Liver (tissue), 9 donors: Measurements from ENCODE around the gene NEUROD4. TPM values are rescaled to one million over a fixed set of nuclear protein-coding genes. Genes with fewer than 3 reads are reported as not detected.

Experiments
- DNase-seq: peaks from one replicate; pipeline ENCODE4 v3.0.0-alpha.2; 2017; ENCODE audit warnings: low spot score
- H3K27ac ChIP-seq, 2 donors: one replicate each; pipeline ENCODE4 v1.7.0; 2013; ENCODE audit warnings: inconsistent platforms in 2 of 2, low read length in 2 of 2, control low read depth in 1 of 2, low read depth in 1 of 2, mild to moderate bottlenecking in 1 of 2
- H3K27me3 ChIP-seq, 4 donors: one replicate each; pipeline versions ENCODE4 v1.6.1 to v1.7.0; 2013; ENCODE audit warnings: low read length in 3 of 4, inconsistent platforms in 1 of 4, mild to moderate bottlenecking in 1 of 4, moderate library complexity in 1 of 4; ENCODE audit not compliant: control insufficient read depth in 4 of 4, insufficient read depth in 4 of 4
- H3K36me3 ChIP-seq, 4 donors: one replicate each; pipeline versions ENCODE4 v1.6.1 to v1.7.0; 2013; ENCODE audit warnings: low read length in 3 of 4, mild to moderate bottlenecking in 3 of 4, low read depth in 1 of 4, moderate library complexity in 1 of 4; ENCODE audit not compliant: control insufficient read depth in 4 of 4, insufficient read depth in 3 of 4
- H3K4me1 ChIP-seq, 4 donors: one replicate each; pipeline versions ENCODE4 v1.6.1 to v1.7.0; 2013; ENCODE audit warnings: low read length in 3 of 4, mild to moderate bottlenecking in 3 of 4, moderate library complexity in 1 of 4; ENCODE audit not compliant: control insufficient read depth in 4 of 4, insufficient read depth in 4 of 4
- H3K4me3 ChIP-seq, 3 donors: one replicate each; pipeline versions ENCODE4 v1.6.1 to v1.7.0; 2013; ENCODE audit warnings: low read length in 3 of 3, control low read depth in 1 of 3, low read depth in 1 of 3, mild to moderate bottlenecking in 1 of 3
- H3K9ac ChIP-seq, 2 donors: one replicate each; pipeline ENCODE4 v1.7.0; 2013; ENCODE audit warnings: low read length in 2 of 2, mild to moderate bottlenecking in 2 of 2, moderate library complexity in 2 of 2, control low read depth in 1 of 2, low read depth in 1 of 2
- H3K9me3 ChIP-seq, 4 donors: one replicate each; pipeline versions ENCODE4 v1.6.1 to v1.7.0; 2013; ENCODE audit warnings: low read length in 3 of 4; ENCODE audit not compliant: control insufficient read depth in 4 of 4
- EGR1 ChIP-seq, 2 donors: IDR thresholded peaks; 2 replicates each; pipeline ENCODE4 v1.6.1; 2016 to 2018; ENCODE audit warnings: antibody characterized with exemption in 2 of 2, low read depth in 2 of 2
- FOXA1 ChIP-seq: IDR thresholded peaks from 2 replicates; pipeline ENCODE4 v1.6.1; 2016; ENCODE audit warnings: antibody characterized with exemption
- FOXA2 ChIP-seq: IDR thresholded peaks from 2 replicates; pipeline ENCODE4 v1.6.1; 2016; ENCODE audit warnings: antibody characterized with exemption
- GABPA ChIP-seq, 2 donors: IDR thresholded peaks in 1 of 2; conservative IDR thresholded peaks in 1 of 2; 2 replicates each; pipeline ENCODE4 v1.6.1; 2016; ENCODE audit warnings: antibody characterized with exemption in 2 of 2, mild to moderate bottlenecking in 1 of 2, moderate library complexity in 1 of 2
- HNF4A ChIP-seq, 2 donors: conservative IDR thresholded peaks; 2 replicates each; pipeline ENCODE4 v1.6.1; 2016; ENCODE audit warnings: antibody characterized with exemption in 2 of 2, mild to moderate bottlenecking in 2 of 2
- HNF4G ChIP-seq: IDR thresholded peaks from 2 replicates; pipeline ENCODE4 v1.6.1; 2016; ENCODE audit warnings: antibody characterized with exemption
- JUND ChIP-seq, 2 donors: IDR thresholded peaks; 2 replicates each; pipeline ENCODE4 v1.6.1; 2016; ENCODE audit warnings: antibody characterized with exemption in 2 of 2
- NR2F2 ChIP-seq: IDR thresholded peaks from 2 replicates; pipeline ENCODE4 v1.6.1; 2016; ENCODE audit warnings: antibody characterized with exemption
- RAD21 ChIP-seq, 2 donors: IDR thresholded peaks; 2 replicates each; pipeline ENCODE4 v1.6.1; 2016; ENCODE audit warnings: antibody characterized with exemption in 2 of 2, mild to moderate bottlenecking in 2 of 2
- RXRA ChIP-seq, 2 donors: IDR thresholded peaks; 2 replicates each; pipeline ENCODE4 v1.6.1; 2017 to 2018; ENCODE audit warnings: antibody characterized with exemption in 2 of 2, mild to moderate bottlenecking in 1 of 2
- TAF1 ChIP-seq: conservative IDR thresholded peaks from 2 replicates; pipeline ENCODE4 v1.6.1; 2016; ENCODE audit warnings: antibody characterized with exemption, mild to moderate bottlenecking
- WGBS: extraction: QIAGEN DNeasy Blood & Tissue Kit; methylation state at CpG from one replicate; pipeline ENCODE4 v1.1.7; 2013; 5-methylcytosine and 5-hydroxymethylcytosine counted together
- polyA plus RNA-seq, 2 donors: library from polyadenylated mRNA; stranded (reverse) in 1 of 2; unstranded in 1 of 2; fragments of 200-250 nt in 1 of 2; fragments of >200 nt in 1 of 2; fragmentation: Nextera tagmentation in 1 of 2; extraction: Ambion mirVana in 1 of 2; gene quantifications; one replicate each; pipeline versions ENCODE4 v1.2.1 to v1.2.3, GENCODE V29; 2013 to 2015
- total RNA-seq, 2 donors: library from RNA; depleted of rRNA; stranded (reverse); fragments of >200 nt; gene quantifications; one replicate each; pipeline ENCODE4 v1.2.3, GENCODE V29; 2014
- TF ChIP-seq, protein P1 (sequence below): IDR thresholded peaks from 2 replicates; pipeline ENCODE4 v1.6.1; 2016; ENCODE audit warnings: antibody characterized with exemption
- TF ChIP-seq, protein P2 (sequence below): IDR thresholded peaks from 2 replicates; pipeline ENCODE4 v1.6.1; 2016; ENCODE audit warnings: antibody characterized with exemption
- TF ChIP-seq, protein P3 (sequence below): fragments of 150-350 bp; IDR thresholded peaks from 2 replicates; pipeline ENCODE4 v1.5.1; 2017; ENCODE audit warnings: improper control_type of control experiment, low read depth, low read length; ENCODE audit not compliant: missing input control
- TF ChIP-seq, protein P4 (sequence below): IDR thresholded peaks from 2 replicates; pipeline ENCODE4 v1.6.1; 2016; ENCODE audit warnings: antibody characterized with exemption, mild to moderate bottlenecking
- TF ChIP-seq, protein P5 (sequence below): IDR thresholded peaks from 2 replicates; pipeline ENCODE4 v1.6.1; 2016; ENCODE audit warnings: antibody characterized with exemption
- donor health status: healthy.
- donor health status: healthy.
- donor health status: healthy.
- donor health status: healthy.
- donor health status: healthy.

The NEUROD4 gene
- total and polyA plus RNA-seq, 4 donors, result not detected

DNA sequence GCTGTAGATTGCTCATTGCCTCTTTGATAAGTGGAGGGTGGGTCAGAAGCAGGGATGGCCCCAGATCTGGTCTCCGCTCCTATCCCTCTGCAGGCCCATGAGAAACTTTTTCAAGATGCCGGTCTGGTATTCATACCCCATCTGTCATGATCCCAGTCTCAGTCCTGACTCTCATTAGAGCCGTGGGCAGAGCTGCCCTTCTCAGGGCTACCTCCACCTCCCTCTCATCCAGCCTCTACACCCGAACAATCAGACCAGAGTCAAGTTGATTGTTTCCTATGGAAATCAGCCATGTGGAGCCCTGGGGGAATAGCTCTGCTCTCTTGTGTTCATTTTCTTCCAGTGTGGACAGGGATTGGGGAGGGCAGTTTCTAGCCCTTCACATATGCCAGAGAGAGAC lies 45.8 kb downstream of the NEUROD4 start:
- DNase-seq, result no peak
- Histone ChIP-seq H3K9ac (no peak overlapping the region), H3K36me3 (no peaks in the 10 kb centered on the region), H3K4me1 (no peaks in the 10 kb centered on the region), H3K27ac (no peak overlapping the region), H3K9me3 (no peaks in the 10 kb centered on the region), H3K27me3 (peaks cover 0 to 4% (median 0%) of the 10 kb centered on the region in 4 donors), H3K4me3 (no peak overlapping the region)
- no peak for TF ChIP-seq HNF4A (conservative IDR thresholded peaks at IDR 0.05)
- TF ChIP-seq JUND (IDR thresholded peaks at IDR 0.05), result no peak
- TF ChIP-seq RXRA (IDR thresholded peaks at IDR 0.05), result no peak
- TF ChIP-seq RAD21 (IDR thresholded peaks at IDR 0.05), result no peak
- TF ChIP-seq, protein P1, sequence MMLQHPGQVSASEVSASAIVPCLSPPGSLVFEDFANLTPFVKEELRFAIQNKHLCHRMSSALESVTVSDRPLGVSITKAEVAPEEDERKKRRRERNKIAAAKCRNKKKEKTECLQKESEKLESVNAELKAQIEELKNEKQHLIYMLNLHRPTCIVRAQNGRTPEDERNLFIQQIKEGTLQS, result no peak
- TF ChIP-seq, protein P2, sequence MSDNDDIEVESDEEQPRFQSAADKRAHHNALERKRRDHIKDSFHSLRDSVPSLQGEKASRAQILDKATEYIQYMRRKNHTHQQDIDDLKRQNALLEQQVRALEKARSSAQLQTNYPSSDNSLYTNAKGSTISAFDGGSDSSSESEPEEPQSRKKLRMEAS, result no peak
- TF ChIP-seq FOXA2, result no peak
- TF ChIP-seq, protein P3, sequence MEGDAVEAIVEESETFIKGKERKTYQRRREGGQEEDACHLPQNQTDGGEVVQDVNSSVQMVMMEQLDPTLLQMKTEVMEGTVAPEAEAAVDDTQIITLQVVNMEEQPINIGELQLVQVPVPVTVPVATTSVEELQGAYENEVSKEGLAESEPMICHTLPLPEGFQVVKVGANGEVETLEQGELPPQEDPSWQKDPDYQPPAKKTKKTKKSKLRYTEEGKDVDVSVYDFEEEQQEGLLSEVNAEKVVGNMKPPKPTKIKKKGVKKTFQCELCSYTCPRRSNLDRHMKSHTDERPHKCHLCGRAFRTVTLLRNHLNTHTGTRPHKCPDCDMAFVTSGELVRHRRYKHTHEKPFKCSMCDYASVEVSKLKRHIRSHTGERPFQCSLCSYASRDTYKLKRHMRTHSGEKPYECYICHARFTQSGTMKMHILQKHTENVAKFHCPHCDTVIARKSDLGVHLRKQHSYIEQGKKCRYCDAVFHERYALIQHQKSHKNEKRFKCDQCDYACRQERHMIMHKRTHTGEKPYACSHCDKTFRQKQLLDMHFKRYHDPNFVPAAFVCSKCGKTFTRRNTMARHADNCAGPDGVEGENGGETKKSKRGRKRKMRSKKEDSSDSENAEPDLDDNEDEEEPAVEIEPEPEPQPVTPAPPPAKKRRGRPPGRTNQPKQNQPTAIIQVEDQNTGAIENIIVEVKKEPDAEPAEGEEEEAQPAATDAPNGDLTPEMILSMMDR, result no peak
- TF ChIP-seq, protein P4, sequence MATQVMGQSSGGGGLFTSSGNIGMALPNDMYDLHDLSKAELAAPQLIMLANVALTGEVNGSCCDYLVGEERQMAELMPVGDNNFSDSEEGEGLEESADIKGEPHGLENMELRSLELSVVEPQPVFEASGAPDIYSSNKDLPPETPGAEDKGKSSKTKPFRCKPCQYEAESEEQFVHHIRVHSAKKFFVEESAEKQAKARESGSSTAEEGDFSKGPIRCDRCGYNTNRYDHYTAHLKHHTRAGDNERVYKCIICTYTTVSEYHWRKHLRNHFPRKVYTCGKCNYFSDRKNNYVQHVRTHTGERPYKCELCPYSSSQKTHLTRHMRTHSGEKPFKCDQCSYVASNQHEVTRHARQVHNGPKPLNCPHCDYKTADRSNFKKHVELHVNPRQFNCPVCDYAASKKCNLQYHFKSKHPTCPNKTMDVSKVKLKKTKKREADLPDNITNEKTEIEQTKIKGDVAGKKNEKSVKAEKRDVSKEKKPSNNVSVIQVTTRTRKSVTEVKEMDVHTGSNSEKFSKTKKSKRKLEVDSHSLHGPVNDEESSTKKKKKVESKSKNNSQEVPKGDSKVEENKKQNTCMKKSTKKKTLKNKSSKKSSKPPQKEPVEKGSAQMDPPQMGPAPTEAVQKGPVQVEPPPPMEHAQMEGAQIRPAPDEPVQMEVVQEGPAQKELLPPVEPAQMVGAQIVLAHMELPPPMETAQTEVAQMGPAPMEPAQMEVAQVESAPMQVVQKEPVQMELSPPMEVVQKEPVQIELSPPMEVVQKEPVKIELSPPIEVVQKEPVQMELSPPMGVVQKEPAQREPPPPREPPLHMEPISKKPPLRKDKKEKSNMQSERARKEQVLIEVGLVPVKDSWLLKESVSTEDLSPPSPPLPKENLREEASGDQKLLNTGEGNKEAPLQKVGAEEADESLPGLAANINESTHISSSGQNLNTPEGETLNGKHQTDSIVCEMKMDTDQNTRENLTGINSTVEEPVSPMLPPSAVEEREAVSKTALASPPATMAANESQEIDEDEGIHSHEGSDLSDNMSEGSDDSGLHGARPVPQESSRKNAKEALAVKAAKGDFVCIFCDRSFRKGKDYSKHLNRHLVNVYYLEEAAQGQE, result no peak
- no peak for TF ChIP-seq TAF1
- 81% methylated on average over 4 of the region's 4 CpGs for WGBS

GRCh38 chr12:55067701-55068100 lies 47.9 kb downstream of the NEUROD4 start:
- no peak for DNase-seq
- Histone ChIP-seq H3K9ac (no peak overlapping the region), H3K4me1 (no peaks in the 10 kb centered on the region), H3K27ac (no peak overlapping the region), H3K4me3 (no peak overlapping the region), H3K36me3 (no peaks in the 10 kb centered on the region), H3K9me3 (no peaks in the 10 kb centered on the region), H3K27me3 (peaks cover 0 to 4% (median 0%) of the 10 kb centered on the region in 4 donors)
- WGBS, result 72% methylated on average over 8 of the region's 8 CpGs
- TF ChIP-seq RXRA (IDR thresholded peaks at IDR 0.05) (no peak), TAF1 (no peak), EGR1 (IDR thresholded peaks at IDR 0.05; ENCODE audit: low read depth in 2 of 2) (no peak), HNF4G (no peak), FOXA1 (no peak), HNF4A (conservative IDR thresholded peaks at IDR 0.05) (no peak), GABPA (IDR thresholded peaks at IDR 0.05 in 1 of 2, conservative IDR thresholded peaks at IDR 0.05 in 1 of 2) (no peak), JUND (IDR thresholded peaks at IDR 0.05) (no peak), NR2F2 (no peak), RAD21 (IDR thresholded peaks at IDR 0.05) (no peak), FOXA2 (no peak)
- TF ChIP-seq, protein P5, sequence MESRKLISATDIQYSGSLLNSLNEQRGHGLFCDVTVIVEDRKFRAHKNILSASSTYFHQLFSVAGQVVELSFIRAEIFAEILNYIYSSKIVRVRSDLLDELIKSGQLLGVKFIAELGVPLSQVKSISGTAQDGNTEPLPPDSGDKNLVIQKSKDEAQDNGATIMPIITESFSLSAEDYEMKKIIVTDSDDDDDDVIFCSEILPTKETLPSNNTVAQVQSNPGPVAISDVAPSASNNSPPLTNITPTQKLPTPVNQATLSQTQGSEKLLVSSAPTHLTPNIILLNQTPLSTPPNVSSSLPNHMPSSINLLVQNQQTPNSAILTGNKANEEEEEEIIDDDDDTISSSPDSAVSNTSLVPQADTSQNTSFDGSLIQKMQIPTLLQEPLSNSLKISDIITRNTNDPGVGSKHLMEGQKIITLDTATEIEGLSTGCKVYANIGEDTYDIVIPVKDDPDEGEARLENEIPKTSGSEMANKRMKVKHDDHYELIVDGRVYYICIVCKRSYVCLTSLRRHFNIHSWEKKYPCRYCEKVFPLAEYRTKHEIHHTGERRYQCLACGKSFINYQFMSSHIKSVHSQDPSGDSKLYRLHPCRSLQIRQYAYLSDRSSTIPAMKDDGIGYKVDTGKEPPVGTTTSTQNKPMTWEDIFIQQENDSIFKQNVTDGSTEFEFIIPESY, result no peak
- TF ChIP-seq, protein P1, result no peak
- TF ChIP-seq, protein P2, result no peak
- TF ChIP-seq, protein P4, result no peak
- TF ChIP-seq, protein P3, result no peak
